Measurements from ENCODE around the gene NEK1. TPM values are rescaled to one million over a fixed set of nuclear protein-coding genes. Genes with fewer than 3 reads are reported as not detected.
A peak's percentile ranks its signal among the peaks of the same experiment; 100 is the strongest.

Gene NEK1
- total RNA-seq, 1 donor from 2014 or later: 4.4 TPM

DNA sequence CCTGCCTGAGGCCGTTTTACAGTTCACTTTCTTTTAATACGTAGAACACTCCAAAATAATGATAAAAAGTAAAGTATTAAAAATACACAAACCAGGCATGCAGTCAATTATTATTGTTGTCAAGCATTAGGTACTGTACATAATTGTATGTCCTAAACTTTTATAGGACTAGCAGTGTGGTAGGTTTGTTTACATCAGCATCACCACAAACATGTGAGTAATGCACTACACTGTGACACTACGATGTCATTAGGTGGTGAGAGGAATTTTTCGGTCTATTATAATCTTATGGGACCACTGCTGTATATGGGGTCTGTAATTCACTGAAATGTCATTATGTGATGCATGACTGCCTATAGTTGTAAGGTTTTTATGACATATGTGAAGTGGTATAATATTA lies 192.1 kb downstream of the NEK1 start:
- no peak for DNase-seq (ENCODE audit: low read depth in 2 of 2)

GRCh38 chr4:169418846-169419245 lies 193.5 kb downstream of the NEK1 start:
- DNase-seq (ENCODE audit: low read depth in 2 of 2): no peak

- DNase-seq (ENCODE audit: low read depth in 2 of 2): peak in 1 of 2 donors; percentile 70
These were observed 194.6 kb downstream of the NEK1 start for GRCh38 chr4:169417629-169418282.

DNA sequence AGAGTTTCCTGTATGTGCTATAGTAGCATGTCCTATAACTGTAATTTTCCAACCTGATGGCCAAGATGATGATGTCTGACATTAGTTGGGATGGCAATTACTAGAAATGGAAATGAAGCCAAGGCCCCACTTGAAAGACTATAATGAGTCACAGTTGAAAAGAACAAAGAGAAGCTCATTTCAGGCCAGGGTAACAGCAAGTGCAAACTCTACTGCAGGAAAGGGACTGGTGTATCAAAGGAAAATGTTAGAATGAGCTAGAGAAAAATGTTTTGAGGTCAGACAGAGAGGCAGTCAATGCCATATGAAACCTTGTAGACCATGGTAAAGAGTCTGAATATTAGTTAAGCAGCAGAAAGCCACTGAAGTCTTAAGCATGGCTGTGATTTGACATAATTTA lies 195.4 kb downstream of the NEK1 start:
- peak; percentile 71 to 82 for DNase-seq (ENCODE audit: low read depth in 2 of 2)

DNA sequence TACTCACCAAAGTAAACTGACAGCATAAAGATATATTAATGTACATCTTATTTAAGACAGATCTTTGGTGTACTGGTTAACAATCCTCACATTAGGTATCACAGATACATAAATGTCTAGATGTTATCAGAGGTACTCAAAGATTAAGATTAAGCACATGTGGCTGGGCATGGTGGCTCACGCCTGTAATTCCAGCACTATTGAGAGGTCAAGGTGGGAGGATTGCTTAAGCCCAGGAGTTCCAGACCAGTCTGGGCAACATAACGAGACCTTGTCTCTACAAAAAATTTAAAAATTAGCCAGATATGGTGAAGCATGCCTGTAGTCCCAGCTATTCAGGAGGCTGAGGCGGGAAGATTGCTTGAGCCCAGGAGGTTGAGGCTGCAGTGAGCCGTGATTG lies 195.9 kb downstream of the NEK1 start:
- DNase-seq (ENCODE audit: low read depth in 2 of 2): no peak

DNA sequence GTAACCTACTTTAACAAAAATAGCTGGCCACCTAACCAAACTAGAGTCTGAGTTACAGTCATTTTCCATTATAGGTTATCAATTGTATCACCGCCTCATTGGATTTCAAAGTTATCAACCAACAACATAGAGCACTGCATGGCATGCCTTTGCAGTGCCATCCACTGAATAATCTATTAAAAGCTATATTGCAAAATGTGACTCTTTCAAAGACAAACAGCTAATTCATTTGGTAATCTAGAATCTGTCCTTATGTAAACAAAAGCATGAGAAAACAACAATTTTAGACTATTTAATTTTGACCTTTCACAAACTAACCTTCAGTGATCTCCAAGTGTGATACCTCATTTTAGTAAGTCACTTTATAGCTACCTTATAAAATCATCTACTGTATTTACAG lies 197.5 kb downstream of the NEK1 start:
- DNase-seq (ENCODE audit: low read depth in 2 of 2): no peak

GRCh38 chr4:169412046-169412445 lies 200.3 kb downstream of the NEK1 start:
- no peak for DNase-seq (ENCODE audit: low read depth in 2 of 2)

DNA sequence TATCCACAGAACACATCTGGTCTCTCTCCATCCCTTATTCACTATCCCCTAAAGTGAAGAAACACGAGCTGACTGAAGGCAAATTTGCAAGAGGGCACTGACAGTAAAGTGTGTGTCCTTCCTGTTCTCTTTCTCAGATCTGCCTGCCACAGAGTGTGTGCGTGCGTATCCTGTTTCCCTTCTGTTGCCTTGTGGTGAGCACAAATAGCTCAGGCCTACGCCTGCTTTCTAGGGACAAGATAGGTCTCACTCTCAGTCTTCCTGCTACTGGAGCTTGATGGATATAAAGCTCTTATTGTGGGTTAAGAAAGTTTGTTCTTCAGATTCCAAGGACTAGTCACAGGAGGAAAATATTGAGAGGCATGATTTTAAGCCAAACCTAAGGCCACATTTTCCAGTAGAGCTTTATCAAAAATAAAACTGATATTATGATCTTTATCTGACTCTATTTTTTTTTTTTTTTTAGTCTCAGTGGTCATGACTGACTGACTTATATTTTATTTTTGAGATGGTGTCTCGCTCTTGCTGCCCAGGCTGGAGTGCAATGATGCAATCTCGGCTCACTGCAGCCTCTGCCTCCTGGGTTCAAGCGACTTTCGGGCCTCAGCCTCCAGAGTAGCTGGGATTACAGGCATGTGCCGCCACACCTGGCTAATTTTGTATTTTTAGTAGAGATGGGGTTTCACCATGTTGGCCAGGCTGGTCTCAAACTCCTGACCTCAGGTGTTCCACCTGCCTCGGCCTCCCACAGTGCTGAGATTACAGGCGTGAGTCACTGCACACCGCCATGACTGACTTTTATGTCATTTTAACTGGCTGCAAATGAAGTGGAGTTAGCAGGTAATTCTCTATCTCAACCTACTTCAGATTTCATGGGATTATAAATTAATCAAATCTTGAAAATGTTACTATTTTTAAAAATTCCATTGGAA lies 201.3 kb downstream of the NEK1 start:
- DNase-seq (ENCODE audit: low read depth in 2 of 2): peak; percentile 36 to 68

GRCh38 chr4:169407217-169407845 lies 205.1 kb downstream of the NEK1 start:
- peak in 1 of 2 donors; percentile 10 for DNase-seq (ENCODE audit: low read depth in 2 of 2)

GRCh38 chr4:169404960-169405359 lies 207.4 kb downstream of the NEK1 start:
- DNase-seq (ENCODE audit: low read depth in 2 of 2): peak; percentile 77 to 95

DNA sequence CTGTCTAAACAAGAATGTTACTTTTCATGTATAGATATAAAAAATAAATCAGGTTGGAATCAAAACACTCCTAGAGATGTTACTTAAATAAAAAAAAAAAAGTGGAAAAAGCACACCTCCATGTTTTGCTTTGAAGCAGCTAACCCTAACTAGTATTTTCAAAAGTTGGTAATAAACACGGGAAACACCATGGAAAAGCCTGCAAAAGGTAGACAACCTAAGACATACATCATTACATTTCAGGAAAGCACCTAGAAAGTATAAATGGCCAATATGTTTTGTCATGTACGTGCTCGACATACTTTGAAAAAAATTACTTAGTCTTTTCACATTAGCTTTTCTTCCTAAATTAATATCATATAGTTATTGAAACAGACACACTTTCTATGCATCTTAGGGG lies 211.6 kb downstream of the NEK1 start:
- no peak for DNase-seq (ENCODE audit: low read depth in 2 of 2)

DNA sequence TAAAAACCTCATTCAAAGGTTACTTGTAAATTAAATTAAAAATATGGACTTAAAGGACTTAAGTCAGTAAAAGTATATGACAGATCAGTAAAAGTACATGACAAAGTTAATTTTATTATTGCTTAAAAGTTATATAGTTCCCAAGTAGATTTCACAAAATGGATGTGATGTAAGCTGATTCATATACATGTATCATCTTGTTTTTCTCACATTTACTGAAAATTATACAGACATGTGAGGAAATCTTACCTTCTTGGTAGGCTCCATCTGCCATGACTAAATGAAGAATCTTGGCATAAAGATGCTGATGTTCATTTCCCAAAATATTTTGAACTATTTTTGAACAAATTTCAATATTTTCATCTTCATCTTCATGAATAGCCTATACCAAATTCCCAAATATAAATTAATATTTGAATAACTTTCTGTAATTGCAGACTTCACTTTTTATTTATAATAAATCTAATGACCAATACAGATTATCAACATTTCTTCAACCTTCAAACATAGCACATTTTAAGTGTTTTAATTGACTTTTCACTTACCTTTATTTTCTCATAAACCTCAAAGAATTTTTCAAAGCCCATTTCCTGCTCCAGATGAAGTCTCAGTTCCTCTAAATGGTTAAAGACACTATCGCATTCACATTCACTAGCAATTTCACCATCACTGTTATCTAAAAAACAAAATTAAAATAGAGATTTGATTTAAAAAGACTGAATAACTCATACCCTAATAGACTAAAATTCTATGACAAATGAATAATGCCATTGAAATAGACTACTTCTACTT lies 212.2 kb downstream of the NEK1 start:
- no peak for DNase-seq (ENCODE audit: low read depth in 2 of 2)

DNA sequence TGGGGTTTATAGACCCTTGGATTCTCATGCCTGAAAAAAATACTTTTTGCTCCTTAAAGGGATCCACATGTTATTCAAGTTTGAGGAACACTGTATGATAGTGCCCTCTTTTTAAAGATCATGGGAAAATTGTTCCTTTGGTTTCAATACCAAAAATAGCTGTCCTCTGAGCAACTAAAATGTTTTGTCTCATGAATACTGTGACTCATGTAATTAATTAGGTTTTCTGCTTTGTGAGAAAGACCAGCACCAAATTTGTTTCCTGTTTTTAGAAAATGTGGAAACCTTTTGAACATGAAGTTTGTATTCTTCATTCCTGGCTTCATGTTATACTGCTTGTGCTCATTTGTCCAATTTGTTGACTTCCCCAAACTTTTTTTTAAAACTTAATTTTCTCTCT lies 214.1 kb downstream of the NEK1 start:
- peak; percentile 25 to 84 for DNase-seq (ENCODE audit: low read depth in 2 of 2)

- DNase-seq (ENCODE audit: low read depth in 2 of 2): peak; percentile 33 to 67
These were observed 214.6 kb downstream of the NEK1 start for GRCh38 chr4:169397762-169398161.

DNA sequence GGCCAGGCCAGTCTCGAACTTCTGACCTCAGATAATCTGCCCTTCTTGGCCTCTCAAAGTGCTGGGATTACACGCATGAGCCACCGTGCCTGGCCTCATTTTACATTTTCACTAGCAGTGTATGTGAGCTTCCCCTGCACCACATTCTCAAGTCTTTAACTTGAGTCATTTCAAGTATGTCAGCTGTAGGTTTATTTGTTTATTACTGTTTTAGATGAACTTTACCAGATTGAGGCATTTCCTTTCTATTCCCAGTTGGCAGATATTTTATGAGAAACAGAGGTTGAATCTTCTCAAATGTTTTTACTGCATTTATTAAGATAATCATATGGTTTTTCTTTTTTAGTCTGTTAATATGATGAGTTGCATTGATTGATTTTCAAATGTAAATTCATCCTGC lies 227.0 kb downstream of the NEK1 start:
- no peak for DNase-seq (ENCODE audit: low read depth in 2 of 2)

- no peak for DNase-seq (ENCODE audit: low read depth in 2 of 2)
These were observed 227.6 kb downstream of the NEK1 start for GRCh38 chr4:169384779-169385178.

GRCh38 chr4:169383724-169384123 lies 228.7 kb downstream of the NEK1 start:
- DNase-seq (ENCODE audit: low read depth in 2 of 2): no peak

DNA sequence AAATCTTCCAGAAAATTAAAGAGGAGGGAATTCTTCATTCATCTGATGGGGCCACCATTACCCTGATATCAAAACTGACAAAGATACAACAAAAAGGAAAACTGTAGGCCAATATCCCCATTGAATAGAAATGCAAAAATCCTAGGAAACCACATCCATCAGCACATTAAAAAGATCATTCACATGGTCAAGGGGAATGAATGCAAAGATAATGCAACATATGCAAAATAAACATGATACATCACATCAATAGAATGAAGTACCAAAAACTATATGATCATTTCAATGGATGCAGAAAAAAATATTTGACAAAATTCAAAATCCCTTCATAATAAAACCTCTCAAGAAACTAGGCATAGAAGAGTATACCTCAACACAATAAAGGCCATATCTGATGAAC lies 232.7 kb downstream of the NEK1 start:
- DNase-seq (ENCODE audit: low read depth in 2 of 2): no peak

DNA sequence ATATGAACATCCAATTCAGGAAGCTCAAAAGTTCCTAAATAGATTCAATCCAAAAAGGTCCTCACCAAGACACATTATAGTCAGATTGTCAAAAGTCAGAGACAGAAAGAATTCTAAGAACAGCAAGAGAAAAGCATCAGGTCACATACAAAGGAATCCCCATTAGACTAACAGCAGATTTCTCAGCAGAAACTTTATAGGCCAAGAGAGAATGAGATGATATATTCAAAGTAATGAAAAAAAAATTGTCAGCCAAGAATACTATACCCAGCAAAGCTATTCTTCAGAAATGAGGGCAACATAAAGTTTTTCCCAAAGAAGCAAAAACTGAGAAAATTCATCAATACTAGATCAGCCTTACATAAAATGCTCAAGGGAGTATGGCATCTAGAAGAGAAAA lies 235.0 kb downstream of the NEK1 start:
- no peak for DNase-seq (ENCODE audit: low read depth in 2 of 2)

GRCh38 chr4:169376421-169376820 lies 236.0 kb downstream of the NEK1 start:
- no peak for DNase-seq (ENCODE audit: low read depth in 2 of 2)

- DNase-seq (ENCODE audit: low read depth in 2 of 2): no peak
These were observed 239.6 kb downstream of the NEK1 start for GRCh38 chr4:169372791-169373190.

GRCh38 chr4:169369634-169370033 lies 242.7 kb downstream of the NEK1 start:
- peak in 1 of 2 donors; percentile 5 for DNase-seq (ENCODE audit: low read depth in 2 of 2)
